Stimulated activated CD8-positive, alpha-beta memory T cell treated with anti-CD3 and anti-CD28 coated beads, Interleukin-7, amount 100 ng/mL, for 4 hours (primary cell): ENCODE measurements around the gene ASAP2.

Experiments
- DNase-seq, 2 donors: peaks; one replicate each; pipeline ENCODE4 v3.0.0-alpha.2; 2020; ENCODE audit warnings: low read depth in 2 of 2

Gene ASAP2

DNA sequence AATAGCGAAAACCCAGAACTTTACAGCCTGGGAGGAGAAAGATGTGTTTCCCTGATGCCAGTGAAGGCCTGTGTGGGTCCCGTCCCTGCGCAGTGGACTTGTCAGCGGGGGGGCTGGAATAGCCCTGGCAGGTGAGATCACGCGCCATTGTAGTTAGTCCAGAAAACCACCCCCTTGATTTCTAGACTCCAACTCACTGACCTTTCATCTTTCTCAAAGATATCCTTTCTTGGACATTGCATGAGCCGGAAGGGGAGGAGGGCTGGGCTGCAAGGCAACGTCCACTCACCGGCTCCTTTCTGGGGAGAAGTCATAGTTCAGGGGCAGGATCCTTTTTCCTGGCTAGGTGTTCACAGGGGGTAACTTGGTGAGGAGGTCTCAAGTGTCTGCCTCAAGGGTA is 22.3 kb upstream of the ASAP2 start:
- no peak for DNase-seq

DNA sequence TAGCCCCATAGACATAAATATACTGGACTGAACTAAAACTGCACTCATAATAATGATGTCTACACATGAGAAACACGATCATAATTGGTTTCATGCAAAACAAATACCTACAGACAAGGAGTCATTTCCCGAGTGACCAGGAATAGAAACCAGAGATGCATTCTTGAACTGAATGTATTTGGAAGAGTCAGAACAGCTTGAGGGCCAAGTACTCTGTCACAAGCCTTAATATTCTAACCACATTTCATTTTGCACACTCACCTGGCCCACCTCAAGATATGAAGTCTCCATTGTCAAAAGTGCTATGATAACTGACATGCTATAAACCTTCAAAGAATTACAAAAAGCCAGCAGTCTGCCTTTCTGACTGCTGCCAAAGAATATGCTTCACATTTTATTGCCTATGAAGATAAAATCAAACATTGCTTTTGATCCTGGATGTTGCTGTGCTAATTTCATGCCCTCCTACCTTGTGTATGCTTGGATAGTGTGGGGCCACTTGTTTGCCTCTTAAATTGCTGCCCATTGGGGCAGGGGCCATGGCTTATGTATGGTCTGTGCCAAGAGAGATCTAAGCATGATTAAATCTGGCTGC is 18.9 kb upstream of the ASAP2 start:
- DNase-seq: no peak

DNA sequence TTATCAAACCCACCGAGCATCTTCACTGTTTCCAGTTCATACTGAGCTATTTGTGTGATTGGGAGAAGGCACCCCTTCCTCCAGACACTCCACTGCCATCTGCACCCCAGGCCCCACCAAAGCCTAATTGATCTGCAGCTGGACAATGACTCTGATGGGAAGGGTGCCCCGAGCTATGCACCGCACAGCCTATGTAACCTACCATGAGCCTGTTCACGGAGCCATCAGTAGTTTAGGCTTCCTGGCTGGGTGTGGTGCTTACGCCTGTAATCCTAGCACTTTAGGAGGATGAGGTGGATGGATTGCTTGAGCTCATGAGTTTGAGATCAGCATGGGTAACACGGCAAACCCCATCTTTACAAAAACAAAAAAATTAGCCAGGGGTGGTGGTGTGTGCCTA is 17.8 kb upstream of the ASAP2 start:
- no peak for DNase-seq

DNA sequence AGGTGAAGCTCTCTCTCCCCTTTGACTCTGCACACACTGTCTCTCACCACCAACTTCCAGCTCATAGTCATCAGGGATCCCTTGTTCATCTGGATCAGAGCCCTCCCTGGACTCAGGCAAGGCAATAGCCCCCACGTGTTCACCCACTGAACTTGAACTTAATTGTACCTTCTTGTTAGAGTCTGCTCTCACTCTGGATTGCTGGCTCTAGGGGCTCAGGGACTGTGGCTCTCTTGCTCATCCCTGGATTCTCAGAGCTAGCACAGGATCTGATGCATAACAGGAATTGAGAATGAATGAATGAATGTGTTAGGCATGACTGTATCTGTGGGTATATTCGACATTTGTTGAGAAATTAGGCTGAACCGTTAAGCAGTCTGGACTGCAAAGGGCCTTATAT is 16.7 kb upstream of the ASAP2 start:
- no peak for DNase-seq

DNA sequence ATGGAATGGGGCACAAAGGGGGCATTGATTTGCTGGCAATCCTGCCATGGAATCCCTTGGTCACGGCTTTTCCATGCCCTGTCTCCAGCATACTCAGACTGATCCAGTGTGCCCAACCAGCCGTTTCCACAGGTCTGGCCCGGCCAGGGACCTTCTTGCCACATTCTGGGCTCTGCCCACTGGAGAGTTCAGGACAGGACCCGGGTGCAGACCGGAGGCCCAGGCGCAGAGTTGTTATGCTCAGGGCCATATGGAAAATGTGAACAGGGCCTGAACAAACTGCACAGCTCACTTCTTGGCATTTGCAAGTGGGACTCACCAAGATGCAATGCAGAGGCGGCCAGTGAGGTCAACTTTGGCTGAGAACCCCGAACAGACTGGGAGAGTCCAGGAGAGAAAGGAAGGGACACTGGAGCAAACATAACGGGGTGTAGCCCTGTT is 15.6 kb upstream of the ASAP2 start:
- no peak for DNase-seq

DNA sequence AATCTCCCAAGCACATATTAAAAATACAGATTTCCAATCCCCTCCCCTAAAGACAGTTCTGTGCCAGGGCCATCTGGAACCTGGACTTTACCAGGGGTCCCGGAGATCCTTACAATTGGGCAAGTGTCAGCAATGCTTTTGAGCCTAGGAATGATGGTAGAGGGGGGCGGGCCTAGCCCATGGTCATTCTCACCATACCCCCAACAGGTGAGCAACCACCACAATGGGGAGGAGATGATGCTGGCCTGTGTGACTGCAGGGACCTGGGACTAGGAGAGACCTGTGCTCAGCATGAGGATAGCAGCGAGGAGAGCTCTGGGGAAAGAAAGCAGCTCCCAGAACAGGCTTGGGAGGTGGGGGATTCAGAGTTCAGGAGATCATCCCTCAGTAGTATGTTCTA is 13.9 kb upstream of the ASAP2 start:
- DNase-seq: no peak

DNA sequence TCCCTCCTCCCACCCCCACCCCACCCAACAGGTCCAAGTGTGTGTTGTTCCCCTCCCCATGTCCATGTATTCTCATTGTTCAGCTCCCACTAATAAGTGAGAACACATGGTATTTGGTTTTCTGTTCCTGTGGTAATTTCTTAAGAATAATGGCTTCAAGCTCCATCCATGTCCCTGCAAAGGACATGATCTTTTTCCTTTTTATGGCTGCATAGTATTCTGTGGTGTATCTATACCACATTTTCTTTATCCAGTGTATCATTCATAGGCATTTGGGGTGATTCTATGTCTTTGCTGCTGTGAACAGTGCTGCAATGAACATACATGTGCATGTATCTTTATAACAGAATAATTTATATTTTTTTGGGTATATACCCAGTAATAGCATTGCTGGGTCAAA is 12.3 kb upstream of the ASAP2 start:
- DNase-seq: no peak

DNA sequence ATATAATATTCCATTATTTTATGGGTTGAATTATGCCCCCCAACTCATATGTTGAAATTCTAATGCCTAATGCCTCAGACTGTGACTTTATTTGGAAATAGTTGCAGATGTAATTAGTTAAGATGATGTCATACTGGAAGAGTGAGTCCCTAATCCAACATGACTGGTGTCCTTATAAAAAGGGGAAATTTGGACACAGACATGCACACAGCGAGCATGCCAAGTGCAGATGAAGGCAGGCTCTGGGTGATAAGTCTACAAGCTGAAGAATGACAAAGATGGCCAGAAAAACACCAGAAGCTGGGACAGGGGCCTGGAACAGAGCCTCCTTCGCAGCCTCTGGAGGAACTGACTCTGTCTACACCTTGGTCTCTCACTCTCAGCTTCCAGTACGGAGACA is 10.0 kb upstream of the ASAP2 start:
- DNase-seq: no peak

DNA sequence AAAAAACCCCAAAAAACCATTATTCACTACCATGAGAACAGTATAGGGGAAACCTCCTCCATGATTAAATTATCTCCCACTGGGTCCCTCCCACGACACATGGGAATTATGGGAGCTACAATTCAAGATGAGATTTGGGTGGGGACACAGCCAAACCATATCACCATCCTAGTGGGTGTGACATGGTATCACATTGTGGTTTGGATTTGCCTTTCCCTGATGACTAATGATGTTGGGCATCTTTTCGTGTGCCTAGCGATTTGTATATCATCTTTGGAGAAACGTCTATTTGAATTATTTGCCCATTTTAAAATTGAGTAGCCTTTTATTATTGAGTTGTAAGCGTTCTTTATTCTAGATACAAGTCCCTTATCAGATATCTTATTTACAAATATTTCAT is 8.7 kb upstream of the ASAP2 start:
- no peak for DNase-seq

DNA sequence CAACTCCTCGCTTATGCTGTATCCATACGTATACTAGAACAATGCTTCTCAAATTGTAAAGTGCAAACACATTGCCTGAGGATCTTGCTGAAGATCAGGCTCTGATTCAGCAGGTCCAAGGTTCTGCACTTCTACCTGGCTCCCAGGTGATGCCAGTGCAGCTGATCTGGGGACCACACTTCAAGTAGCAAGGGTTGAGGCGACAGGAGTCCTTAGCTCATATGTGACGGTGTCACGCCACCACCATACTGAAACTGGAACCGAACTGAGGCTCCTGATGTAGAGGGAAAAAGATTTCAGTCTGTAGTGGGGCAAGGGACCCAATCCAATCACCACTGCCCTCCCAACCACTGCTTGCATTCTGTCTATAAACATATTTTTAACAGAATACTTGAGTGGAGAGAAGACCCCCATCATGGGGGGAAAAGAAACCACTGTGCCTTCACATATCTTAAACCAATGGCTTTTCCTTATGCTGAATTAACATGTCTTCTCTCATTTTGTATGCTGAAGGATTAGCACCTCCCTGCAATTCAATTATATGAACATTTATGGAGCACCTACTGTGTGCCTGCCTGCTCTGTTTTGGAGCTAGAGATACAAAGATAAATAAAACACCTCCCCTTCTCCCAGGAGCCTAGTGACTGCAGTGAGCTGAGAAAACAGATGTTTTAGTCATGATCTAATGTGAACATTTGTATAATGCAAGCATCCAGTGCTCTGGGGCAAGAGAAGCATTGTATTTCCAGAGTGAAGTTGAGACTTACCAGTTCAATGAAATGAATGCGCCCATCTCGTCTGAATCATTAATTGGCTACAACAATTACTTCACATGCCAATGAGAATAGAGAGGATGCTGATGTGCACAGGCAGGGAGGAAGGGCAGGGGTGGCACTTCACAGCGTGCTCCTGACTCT is 6.6 kb upstream of the ASAP2 start:
- DNase-seq: no peak

DNA sequence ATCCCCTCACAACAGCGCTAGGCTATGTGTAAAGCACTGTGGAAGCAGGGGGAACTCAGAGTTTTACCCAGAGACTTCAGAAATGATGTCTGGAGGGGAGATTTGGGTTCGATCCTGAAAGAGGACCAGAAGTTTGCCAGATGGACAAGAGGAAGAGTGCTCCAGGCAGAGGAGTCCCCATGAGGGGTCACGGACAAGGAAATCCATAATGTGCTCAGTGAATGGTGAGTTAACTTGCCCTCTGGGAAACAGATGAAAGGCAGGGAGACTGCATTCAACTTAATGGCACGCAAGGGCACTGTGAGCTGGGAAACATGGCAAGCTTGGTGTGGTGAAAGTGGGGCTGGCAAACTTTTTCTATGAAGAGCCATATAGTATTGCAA is 6.0 kb upstream of the ASAP2 start:
- no peak for DNase-seq

DNA sequence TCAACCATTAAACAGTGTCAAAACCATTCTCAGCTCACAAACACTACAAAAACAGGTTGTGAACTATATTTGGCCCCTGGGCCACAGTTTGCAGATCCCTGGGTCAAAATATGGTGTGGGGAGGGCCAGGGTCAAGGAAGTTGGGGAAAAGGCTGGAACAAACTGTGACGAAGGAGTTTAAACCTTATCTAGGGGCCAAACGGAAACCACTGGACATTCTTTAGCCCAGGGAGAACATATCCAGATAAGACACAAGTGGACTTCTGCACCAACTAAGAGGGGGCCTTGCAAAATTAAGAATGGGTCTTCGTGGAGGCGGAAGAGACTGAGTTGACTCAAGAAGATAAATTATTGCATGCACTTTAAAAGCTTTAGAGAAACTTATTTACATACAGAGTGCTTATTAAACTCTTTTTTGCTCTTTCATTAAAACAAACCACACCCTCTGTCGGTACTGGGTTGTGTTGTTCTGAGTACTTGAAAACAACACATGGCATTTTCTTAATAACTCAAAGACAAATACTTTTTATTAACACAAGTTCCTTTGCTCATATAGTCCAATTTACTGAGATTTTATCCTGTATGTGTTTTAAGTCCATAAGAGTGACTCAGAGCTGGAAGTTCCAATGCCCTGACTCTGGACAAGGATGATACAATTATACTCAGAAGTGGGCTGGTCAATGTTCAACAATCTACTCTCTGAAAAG is 5.3 kb upstream of the ASAP2 start:
- DNase-seq: no peak

DNA sequence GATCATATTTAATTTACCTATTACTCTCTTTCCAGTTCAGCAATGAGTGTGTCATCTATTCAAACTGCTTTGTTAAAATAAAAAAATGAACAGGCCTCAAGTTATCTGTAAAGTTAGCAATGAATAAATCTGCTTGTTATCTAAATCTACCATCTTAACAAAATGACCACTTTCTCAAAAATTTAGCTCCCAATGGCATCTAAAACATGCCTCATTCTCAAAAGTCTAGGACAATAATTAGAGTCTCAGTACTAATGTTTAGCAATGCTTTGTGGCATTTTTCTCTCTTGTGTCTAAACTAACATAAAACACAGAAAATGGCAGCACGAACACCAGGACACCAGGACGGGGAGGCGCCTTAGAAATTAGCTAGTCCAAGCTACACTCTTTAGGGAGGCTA is 3.6 kb upstream of the ASAP2 start:
- DNase-seq: no peak

DNA sequence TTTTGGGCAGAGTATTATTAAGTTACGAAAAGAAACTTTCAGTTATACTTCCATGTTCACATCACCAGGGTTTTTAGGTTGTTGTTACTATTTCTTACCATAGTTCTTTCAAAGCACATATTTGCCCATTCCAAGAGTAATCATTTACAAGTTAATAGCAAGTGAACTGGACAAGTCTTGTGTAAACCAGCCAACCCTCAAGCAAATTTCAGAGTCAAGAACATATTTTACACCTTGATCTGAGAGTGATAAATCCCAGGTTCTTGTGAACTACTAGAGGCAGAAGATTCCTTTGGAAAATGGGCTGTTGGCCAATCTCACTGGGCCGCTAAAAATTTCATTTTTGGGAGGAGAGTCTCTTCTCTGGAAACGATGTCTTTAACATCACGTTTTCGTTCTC is 2.7 kb upstream of the ASAP2 start:
- no peak for DNase-seq

DNA sequence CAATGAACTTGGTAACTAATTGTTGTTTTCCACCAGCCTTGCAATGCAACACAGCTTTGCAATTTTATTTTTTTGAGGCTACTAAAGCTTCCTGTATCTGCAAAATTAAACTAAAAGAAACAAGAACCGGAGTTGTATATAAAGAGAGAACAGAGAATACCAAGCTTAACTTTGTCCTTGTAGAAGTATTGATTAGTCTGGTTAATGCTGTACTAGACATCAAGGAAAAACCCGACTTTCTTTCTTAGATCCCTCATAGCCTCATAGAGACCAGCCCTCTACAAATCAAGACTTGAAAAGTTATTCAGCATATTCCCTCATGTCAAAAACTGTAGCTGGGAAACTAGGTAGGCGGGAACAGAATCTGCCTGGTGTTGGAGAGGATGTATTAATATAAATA is 1.7 kb upstream of the ASAP2 start:
- DNase-seq: no peak

DNA sequence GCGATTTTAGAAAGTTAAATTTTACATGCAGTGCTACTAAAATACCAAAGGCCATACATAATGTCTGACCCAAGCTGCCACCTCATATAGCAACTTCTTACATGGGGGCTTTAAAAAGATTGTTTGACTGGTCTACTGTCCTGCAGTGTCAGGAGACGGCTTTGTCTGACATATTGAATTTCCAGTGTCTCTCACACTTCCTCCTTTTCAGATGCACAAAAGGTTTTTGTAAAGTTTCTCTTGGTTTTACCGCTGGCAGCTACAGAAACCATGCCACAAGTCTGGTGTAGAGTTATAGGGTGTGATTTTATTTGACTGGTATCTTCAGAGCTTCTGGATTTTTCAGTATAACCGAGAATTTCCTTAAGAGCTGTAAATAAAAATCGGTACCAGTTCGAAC is 1.1 kb upstream of the ASAP2 start:
- no peak for DNase-seq

DNA sequence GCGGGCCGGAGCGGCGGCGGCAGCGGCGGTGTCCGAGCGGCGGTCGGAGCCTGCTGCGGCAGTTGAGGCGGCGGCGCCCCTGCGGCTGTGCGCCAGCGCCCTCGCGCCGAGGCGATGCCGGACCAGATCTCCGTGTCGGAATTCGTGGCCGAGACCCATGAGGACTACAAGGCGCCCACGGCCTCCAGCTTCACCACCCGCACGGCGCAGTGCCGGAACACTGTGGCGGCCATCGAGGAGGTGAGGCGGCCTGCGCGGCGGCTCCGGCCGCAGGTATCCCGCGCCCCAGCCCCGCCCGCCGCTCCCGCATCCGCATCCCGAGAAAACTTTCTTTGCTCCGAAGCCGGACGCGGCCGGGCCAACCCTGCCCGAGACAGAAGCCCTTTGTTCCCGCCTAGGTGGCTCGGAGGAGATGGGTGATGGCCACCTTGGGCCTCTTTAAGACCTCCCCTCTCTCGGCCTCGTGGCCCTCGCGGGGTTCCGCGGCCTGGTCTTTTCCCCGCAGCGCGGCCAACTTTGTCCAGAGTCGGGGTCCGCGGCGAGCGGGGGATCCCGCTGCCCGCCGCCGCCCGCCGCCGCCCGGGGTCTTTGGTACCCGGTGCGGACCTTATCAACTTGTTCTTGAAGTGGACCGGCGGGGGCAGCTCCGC is 504 bp downstream of the ASAP2 start:
- DNase-seq: no peak

DNA sequence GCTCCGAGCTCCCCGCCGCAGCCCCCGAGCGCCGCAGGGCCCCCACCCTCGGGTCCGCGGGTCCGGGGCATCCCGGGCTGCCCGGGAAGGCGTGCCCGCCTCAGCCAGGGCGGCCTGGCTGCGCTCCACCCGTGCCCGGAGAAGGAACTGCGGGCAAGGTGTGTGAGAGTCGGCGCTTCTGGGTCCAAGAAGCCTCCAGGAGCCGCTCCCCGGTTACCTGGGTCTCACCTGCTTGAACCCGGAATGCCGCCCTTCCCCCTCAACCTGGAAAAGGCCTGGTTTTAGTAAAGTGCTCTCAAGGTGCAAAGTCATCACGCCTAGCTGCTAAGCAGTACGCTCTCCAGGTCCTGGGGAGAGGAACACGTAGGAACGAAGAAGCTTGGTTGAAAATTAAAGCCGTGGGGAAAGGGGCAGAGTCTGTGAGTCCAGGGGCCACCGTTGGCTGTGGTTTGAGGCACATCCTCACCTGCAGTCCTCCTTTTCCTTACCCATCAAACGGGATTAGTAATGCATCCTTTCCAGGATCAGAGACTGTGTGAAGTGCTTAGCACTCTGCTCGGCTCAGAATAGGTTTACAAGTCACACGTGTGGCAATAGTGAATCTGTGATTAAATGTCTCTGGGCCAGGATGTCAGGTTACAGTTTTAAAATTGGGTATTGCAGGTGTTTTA is 1.2 kb downstream of the ASAP2 start:
- no peak for DNase-seq

DNA sequence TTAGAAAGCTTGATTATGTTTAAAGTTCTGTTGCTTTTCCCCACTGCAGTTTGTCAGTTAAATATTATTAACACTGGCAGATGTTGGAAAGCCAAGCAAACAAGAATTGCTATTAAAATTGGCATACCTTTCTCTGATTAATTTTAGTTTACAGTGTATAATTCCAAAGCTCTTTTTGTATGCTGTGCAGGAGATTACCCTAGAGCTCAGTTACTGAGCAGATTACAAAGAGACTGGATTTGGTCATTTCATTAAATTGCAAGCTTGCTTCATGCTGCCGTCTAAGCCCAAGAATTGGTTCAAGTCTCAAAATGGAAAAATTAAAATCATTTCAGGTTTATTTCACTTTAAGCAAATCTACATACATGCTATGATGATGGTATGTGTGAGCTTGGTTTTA is 2.3 kb downstream of the ASAP2 start:
- no peak for DNase-seq

DNA sequence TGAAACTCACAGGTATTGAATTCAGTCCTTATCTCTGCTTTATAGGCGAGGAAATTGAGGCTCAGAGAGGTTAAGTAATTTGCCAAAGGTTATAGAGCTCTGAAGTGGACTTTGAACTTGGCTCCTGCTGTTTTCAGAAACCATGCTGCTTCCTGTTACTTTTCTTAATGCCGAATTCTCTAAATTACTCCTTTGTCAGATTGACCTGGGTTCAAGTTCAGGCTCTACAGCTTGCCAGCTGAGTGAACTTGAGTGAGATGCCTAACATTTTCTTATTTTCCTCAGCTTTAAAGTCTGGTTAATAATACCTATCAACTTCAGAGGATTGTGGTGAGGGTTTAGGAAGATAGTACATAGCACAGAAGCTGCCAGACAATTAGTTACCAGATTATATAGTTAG is 3.4 kb downstream of the ASAP2 start:
- no peak for DNase-seq

DNA sequence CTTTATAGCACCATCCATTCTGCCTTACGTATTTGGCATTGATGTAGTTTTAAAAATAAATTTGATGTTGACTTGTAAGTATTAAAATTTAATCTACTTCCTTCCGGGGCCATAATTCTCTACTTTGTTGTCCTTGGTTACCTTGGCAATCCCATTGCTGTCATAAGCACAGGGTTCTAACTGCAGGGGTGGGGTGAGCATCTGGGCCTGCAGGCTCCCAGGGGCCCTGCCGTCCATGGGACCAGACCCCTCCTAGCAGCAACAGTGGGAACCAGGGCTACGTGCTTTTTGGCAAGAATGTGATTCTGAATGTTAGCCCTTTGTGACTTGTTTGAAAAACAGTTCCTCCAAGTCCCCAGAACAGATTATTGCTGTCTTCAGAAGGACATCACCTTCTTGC is 4.9 kb downstream of the ASAP2 start:
- DNase-seq: no peak
